ENCODE measurements around the gene PDX1.

PDX1 gene

GRCh38 chr13:27919659-27919933 lies 204 bp upstream of the PDX1 start:
- Histone ChIP-seq H3K27ac (ENCODE audit: poor library complexity, severe bottlenecking) (no peak overlapping the region), H3K27me3 (ENCODE audit: insufficient read depth, poor library complexity, severe bottlenecking) (peaks cover 82% of the 10 kb centered on the region), H3K4me1 (ENCODE audit: insufficient read depth, poor library complexity, severe bottlenecking) (no peaks in the 10 kb centered on the region), H3K36me3 (ENCODE audit: low read depth) (no peaks in the 10 kb centered on the region), H3K4me3 (ENCODE audit: severe bottlenecking) (peak overlapping the region; percentile 18), H3K9me3 (ENCODE audit: severe bottlenecking) (no peaks in the 10 kb centered on the region)
- no peak for DNase-seq (ENCODE audit: low spot score)
- TF ChIP-seq CTCF (IDR thresholded peaks at IDR 0.05; ENCODE audit: poor library complexity, severe bottlenecking), result no peak
- no peak for ATAC-seq (ENCODE audit: low read depth)

- Histone ChIP-seq H3K27ac (ENCODE audit: poor library complexity, severe bottlenecking) (no peak overlapping the region), H3K9me3 (ENCODE audit: severe bottlenecking) (no peaks in the 10 kb centered on the region), H3K36me3 (ENCODE audit: low read depth) (no peaks in the 10 kb centered on the region), H3K27me3 (ENCODE audit: insufficient read depth, poor library complexity, severe bottlenecking) (peaks cover 94% of the 10 kb centered on the region), H3K4me1 (ENCODE audit: insufficient read depth, poor library complexity, severe bottlenecking) (no peaks in the 10 kb centered on the region), H3K4me3 (ENCODE audit: severe bottlenecking) (peak overlapping the region; percentile 18)
- TF ChIP-seq CTCF (IDR thresholded peaks at IDR 0.05; ENCODE audit: poor library complexity, severe bottlenecking), result no peak
- no peak for DNase-seq (ENCODE audit: low spot score)
- peak; percentile 57 for ATAC-seq (ENCODE audit: low read depth)
These were observed 1.0 kb downstream of the PDX1 start for GRCh38 chr13:27920677-27921420.

GRCh38 chr13:27921421-27921960 lies 1.7 kb downstream of the PDX1 start:
- ATAC-seq (ENCODE audit: low read depth) (no peak), DNase-seq (ENCODE audit: low spot score) (no peak)
- Histone ChIP-seq H3K4me3 (ENCODE audit: severe bottlenecking) (peak overlapping the region; percentile 18), H3K36me3 (ENCODE audit: low read depth) (no peaks in the 10 kb centered on the region), H3K27me3 (ENCODE audit: insufficient read depth, poor library complexity, severe bottlenecking) (peaks cover 100% of the 10 kb centered on the region), H3K9me3 (ENCODE audit: severe bottlenecking) (no peaks in the 10 kb centered on the region), H3K4me1 (ENCODE audit: insufficient read depth, poor library complexity, severe bottlenecking) (no peaks in the 10 kb centered on the region), H3K27ac (ENCODE audit: poor library complexity, severe bottlenecking) (no peak overlapping the region)
- TF ChIP-seq CTCF (IDR thresholded peaks at IDR 0.05; ENCODE audit: poor library complexity, severe bottlenecking), result no peak

- DNase-seq (ENCODE audit: low spot score) (no peak), ATAC-seq (ENCODE audit: low read depth) (no peak)
- H3K4me1 ChIP-seq (ENCODE audit: insufficient read depth, poor library complexity, severe bottlenecking), result no peaks in the 10 kb centered on the region
- H3K27me3 ChIP-seq (ENCODE audit: insufficient read depth, poor library complexity, severe bottlenecking), result peaks cover 100% of the 10 kb centered on the region
- no peak for TF ChIP-seq CTCF (IDR thresholded peaks at IDR 0.05; ENCODE audit: poor library complexity, severe bottlenecking)
- no peaks in the 10 kb centered on the region for H3K9me3 ChIP-seq (ENCODE audit: severe bottlenecking)
- H3K36me3 ChIP-seq (ENCODE audit: low read depth), result no peaks in the 10 kb centered on the region
- H3K4me3 ChIP-seq (ENCODE audit: severe bottlenecking), result no peak overlapping the region
- no peak overlapping the region for H3K27ac ChIP-seq (ENCODE audit: poor library complexity, severe bottlenecking)
These were observed 2.4 kb downstream of the PDX1 start for GRCh38 chr13:27921961-27922882.

All from RWPE2 (cell line).